GM23338 (cell line): ENCODE measurements around the gene PUM1. TPM values are rescaled to one million over a fixed set of nuclear protein-coding genes. Genes with fewer than 3 reads are reported as not detected.

Experiments
- ATAC-seq: fragments of 200-7000 bp; cut with Tn5 transposase; 3 replicates; pipeline ENCODE4 v1.9.1; 2020
- DNase-seq: peaks from one replicate; pipeline ENCODE4 v3.0.0-alpha.2; 2015; ENCODE audit warnings: low spot score
- H2AFZ ChIP-seq: fragments of 200-600 bp; sonication (generic); 2 replicates; pipeline ENCODE4 v1.8.0; 2016; ENCODE audit warnings: antibody characterized with exemption, mild to moderate bottlenecking, moderate library complexity
- H3F3A ChIP-seq: fragments of 200-600 bp; sonication (generic); replicated peaks from 2 replicates; pipeline ENCODE4 v1.8.0; 2017; ENCODE audit warnings: antibody characterized with exemption, mixed run types, low read depth
- H3K27ac ChIP-seq: fragments of 200-600 bp; sonication (generic); 2 replicates; pipeline ENCODE4 v1.6.1; 2016; ENCODE audit warnings: low read depth
- H3K27me3 ChIP-seq: fragments of 200-600 bp; sonication (generic); 2 replicates; pipeline ENCODE4 v1.8.0; 2016; ENCODE audit warnings: mild to moderate bottlenecking, mixed run types, moderate library complexity; ENCODE audit not compliant: insufficient read depth
- H3K36me3 ChIP-seq: fragments of 200-600 bp; sonication (generic); 2 replicates; pipeline ENCODE4 v1.8.0; 2016; ENCODE audit warnings: mild to moderate bottlenecking; ENCODE audit not compliant: insufficient read depth
- H3K4me1 ChIP-seq: fragments of 200-600 bp; sonication (generic); 2 replicates; pipeline ENCODE4 v1.8.0; 2016; ENCODE audit warnings: mild to moderate bottlenecking, moderate library complexity; ENCODE audit not compliant: insufficient read depth
- H3K4me2 ChIP-seq: fragments of 200-600 bp; sonication (generic); 2 replicates; pipeline ENCODE4 v1.7.1; 2017; ENCODE audit warnings: mixed run types
- H3K4me3 ChIP-seq: fragments of 200-600 bp; sonication (generic); 2 replicates; pipeline ENCODE4 v1.6.1; 2016; ENCODE audit warnings: mixed run types
- H3K79me2 ChIP-seq: fragments of 200-600 bp; sonication (generic); replicated peaks from 2 replicates; pipeline ENCODE4 v1.8.0; 2017; ENCODE audit warnings: mild to moderate bottlenecking; ENCODE audit not compliant: insufficient read depth
- H3K9me2 ChIP-seq: fragments of 200-600 bp; sonication (generic); 2 replicates; pipeline ENCODE4 v1.8.0; 2017; ENCODE audit not compliant: insufficient read depth
- H4K20me1 ChIP-seq: fragments of 200-600 bp; sonication (generic); replicated peaks from 2 replicates; pipeline ENCODE4 v1.8.0; 2017; ENCODE audit warnings: mild to moderate bottlenecking; ENCODE audit not compliant: insufficient read depth
- H3K27ac Mint-ChIP-seq: 2 replicates; pipeline ENCODE4 v1.8.0; 2020; ENCODE audit warnings: inconsistent platforms, mild to moderate bottlenecking, moderate library complexity, mixed read lengths
- H3K27me3 Mint-ChIP-seq: 3 replicates; pipeline ENCODE4 v1.8.0; 2022; ENCODE audit warnings: low read depth, mild to moderate bottlenecking, moderate library complexity, mixed read lengths, inconsistent platforms; ENCODE audit not compliant: insufficient read depth, poor library complexity
- H3K36me3 Mint-ChIP-seq: 3 replicates; pipeline ENCODE4 v1.8.0; 2021; ENCODE audit warnings: low read depth, mild to moderate bottlenecking, inconsistent platforms, moderate library complexity, mixed read lengths
- H3K4me1 Mint-ChIP-seq: 3 replicates; pipeline ENCODE4 v1.8.0; 2020; ENCODE audit warnings: mild to moderate bottlenecking, inconsistent platforms, mixed read lengths
- H3K4me3 Mint-ChIP-seq: 3 replicates; pipeline ENCODE4 v1.8.0; 2021; ENCODE audit warnings: moderate library complexity, mild to moderate bottlenecking, inconsistent platforms, mixed read lengths
- H3K9me3 Mint-ChIP-seq: 3 replicates; pipeline ENCODE4 v1.8.0; 2020; ENCODE audit warnings: moderate library complexity, mild to moderate bottlenecking, inconsistent platforms, mixed read lengths
- CREB1 ChIP-seq: fragments of 250-450 bp; sonication (Bioruptor Pico); IDR thresholded peaks from 2 replicates; pipeline ENCODE4 v1.5.0; 2020; ENCODE audit warnings: low read depth, mild to moderate bottlenecking, moderate library complexity
- EZH2 ChIP-seq: fragments of 200-600 bp; sonication (generic); IDR thresholded peaks from one replicate; pipeline ENCODE4 v1.8.0; 2017; ENCODE audit warnings: antibody characterized with exemption, mild to moderate bottlenecking, low read depth; ENCODE audit not compliant: unreplicated experiment
- EZH2phosphoT487 ChIP-seq: fragments of 200-600 bp; sonication (generic); IDR thresholded peaks from one replicate; pipeline ENCODE4 v1.8.1; 2018; ENCODE audit warnings: antibody characterized with exemption; ENCODE audit not compliant: unreplicated experiment
- JUNB ChIP-seq: IDR thresholded peaks from one replicate; pipeline ENCODE4 v1.6.1; 2016; ENCODE audit warnings: antibody characterized with exemption; ENCODE audit not compliant: unreplicated experiment
- NANOG ChIP-seq: IDR thresholded peaks from 2 replicates; pipeline ENCODE4 v1.6.1; 2016; ENCODE audit warnings: antibody characterized with exemption, borderline replicate concordance
- POLR2AphosphoS5 ChIP-seq: IDR thresholded peaks from 2 replicates; pipeline ENCODE4 v1.6.1; 2016; ENCODE audit warnings: antibody characterized with exemption, low read depth
- STAT1 ChIP-seq: IDR thresholded peaks from one replicate; pipeline ENCODE4 v1.6.1; 2016; ENCODE audit warnings: antibody characterized with exemption; ENCODE audit not compliant: unreplicated experiment
- ZNF114 ChIP-seq: fragments of 250-450 bp; sonication (Bioruptor Pico); IDR thresholded peaks from 2 replicates; pipeline ENCODE4 v1.5.0; 2020; ENCODE audit warnings: mild to moderate bottlenecking, moderate library complexity
- ZNF331 ChIP-seq: fragments of 250-450 bp; sonication (Bioruptor Pico); IDR thresholded peaks from 2 replicates; pipeline ENCODE4 v1.5.0; 2020; ENCODE audit warnings: low read depth, mild to moderate bottlenecking, moderate library complexity
- polyA plus RNA-seq: library from polyadenylated mRNA; unstranded; fragments of >200 nt; fragmentation: Nextera tagmentation; extraction: Ambion mirVana; gene quantifications from 2 replicates; pipeline ENCODE4 v1.2.1, GENCODE V29; 2016
- total RNA-seq: library from RNA; depleted of rRNA; stranded (reverse); fragments of >200 nt; shearing (Covaris generic); gene quantifications from 2 replicates; pipeline ENCODE4 v1.2.3, GENCODE V29; 2014
- TF ChIP-seq, protein P1 (sequence below): fragments of 250-450 bp; sonication (Bioruptor Pico); IDR thresholded peaks from 2 replicates; pipeline ENCODE4 v1.5.0; 2020; ENCODE audit warnings: mild to moderate bottlenecking, moderate library complexity
- TF ChIP-seq, protein P2 (sequence below), 2 experiments: fragments of 200-600 bp in 1 of 2; sonication (generic) in 1 of 2; conservative IDR thresholded peaks; 2 replicates each; pipeline versions ENCODE4 v1.5.1 to v1.6.1; 2016 to 2017; ENCODE audit warnings: antibody characterized with exemption in 2 of 2, low read depth in 2 of 2, mild to moderate bottlenecking in 2 of 2, moderate library complexity in 1 of 2
- TF ChIP-seq, protein P3 (sequence below): IDR thresholded peaks from one replicate; pipeline ENCODE4 v1.6.1; 2018; ENCODE audit warnings: antibody characterized with exemption; ENCODE audit not compliant: unreplicated experiment
- TF ChIP-seq, protein P4 (sequence below): IDR thresholded peaks from 2 replicates; pipeline ENCODE4 v1.6.1; 2016; ENCODE audit warnings: antibody characterized with exemption

The PUM1 gene
- total and polyA plus RNA-seq, 2 experiments from 2014 or later: 44.4 to 117 TPM

DNA sequence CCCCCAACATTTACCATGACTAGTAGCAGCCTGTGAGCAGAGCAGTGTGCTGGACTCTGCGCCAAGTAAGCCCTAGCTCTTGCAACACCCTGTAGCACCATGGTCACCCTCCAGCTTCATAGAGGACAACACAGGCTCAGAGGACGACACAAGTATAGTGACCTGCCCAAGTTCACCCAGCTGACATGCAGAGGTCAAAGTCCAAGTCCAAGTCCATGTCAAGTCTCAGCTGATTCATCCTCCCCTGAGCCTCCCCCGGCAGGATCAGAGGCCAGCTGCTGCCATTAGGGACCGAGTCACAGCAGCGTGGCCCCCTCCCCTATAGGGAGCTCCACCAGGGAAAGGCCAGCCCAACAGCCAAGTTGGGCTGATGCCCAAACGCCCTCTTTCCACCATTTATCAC, 172.8 kb downstream of the PUM1 start:
- DNase-seq (no peak), ATAC-seq (no peak)
- peaks cover 31% of the 10 kb centered on the region for H3K4me1 Mint-ChIP-seq
- peaks cover 6% of the 10 kb centered on the region for H3K27me3 Mint-ChIP-seq
- no peak overlapping the region for H3K27ac Mint-ChIP-seq
- H3K4me2 ChIP-seq: no peak overlapping the region
- peaks cover 11% of the 10 kb centered on the region for H3K4me1 ChIP-seq
- peaks cover 2% of the 10 kb centered on the region; the same call in 1 of the 2 replicates for H4K20me1 ChIP-seq
- no peaks in the 10 kb centered on the region for H3K36me3 Mint-ChIP-seq
- H3K27ac ChIP-seq: no peak overlapping the region
- TF ChIP-seq JUNB (no peak), EZH2 (no peak), STAT1 (no peak), ZNF114 (CRISPR knock-in tag) (no peak), ZNF331 (CRISPR knock-in tag) (no peak), POLR2AphosphoS5 (no peak), CREB1 (no peak), EZH2phosphoT487 (no peak), NANOG (no peak)
- TF ChIP-seq, protein P1, sequence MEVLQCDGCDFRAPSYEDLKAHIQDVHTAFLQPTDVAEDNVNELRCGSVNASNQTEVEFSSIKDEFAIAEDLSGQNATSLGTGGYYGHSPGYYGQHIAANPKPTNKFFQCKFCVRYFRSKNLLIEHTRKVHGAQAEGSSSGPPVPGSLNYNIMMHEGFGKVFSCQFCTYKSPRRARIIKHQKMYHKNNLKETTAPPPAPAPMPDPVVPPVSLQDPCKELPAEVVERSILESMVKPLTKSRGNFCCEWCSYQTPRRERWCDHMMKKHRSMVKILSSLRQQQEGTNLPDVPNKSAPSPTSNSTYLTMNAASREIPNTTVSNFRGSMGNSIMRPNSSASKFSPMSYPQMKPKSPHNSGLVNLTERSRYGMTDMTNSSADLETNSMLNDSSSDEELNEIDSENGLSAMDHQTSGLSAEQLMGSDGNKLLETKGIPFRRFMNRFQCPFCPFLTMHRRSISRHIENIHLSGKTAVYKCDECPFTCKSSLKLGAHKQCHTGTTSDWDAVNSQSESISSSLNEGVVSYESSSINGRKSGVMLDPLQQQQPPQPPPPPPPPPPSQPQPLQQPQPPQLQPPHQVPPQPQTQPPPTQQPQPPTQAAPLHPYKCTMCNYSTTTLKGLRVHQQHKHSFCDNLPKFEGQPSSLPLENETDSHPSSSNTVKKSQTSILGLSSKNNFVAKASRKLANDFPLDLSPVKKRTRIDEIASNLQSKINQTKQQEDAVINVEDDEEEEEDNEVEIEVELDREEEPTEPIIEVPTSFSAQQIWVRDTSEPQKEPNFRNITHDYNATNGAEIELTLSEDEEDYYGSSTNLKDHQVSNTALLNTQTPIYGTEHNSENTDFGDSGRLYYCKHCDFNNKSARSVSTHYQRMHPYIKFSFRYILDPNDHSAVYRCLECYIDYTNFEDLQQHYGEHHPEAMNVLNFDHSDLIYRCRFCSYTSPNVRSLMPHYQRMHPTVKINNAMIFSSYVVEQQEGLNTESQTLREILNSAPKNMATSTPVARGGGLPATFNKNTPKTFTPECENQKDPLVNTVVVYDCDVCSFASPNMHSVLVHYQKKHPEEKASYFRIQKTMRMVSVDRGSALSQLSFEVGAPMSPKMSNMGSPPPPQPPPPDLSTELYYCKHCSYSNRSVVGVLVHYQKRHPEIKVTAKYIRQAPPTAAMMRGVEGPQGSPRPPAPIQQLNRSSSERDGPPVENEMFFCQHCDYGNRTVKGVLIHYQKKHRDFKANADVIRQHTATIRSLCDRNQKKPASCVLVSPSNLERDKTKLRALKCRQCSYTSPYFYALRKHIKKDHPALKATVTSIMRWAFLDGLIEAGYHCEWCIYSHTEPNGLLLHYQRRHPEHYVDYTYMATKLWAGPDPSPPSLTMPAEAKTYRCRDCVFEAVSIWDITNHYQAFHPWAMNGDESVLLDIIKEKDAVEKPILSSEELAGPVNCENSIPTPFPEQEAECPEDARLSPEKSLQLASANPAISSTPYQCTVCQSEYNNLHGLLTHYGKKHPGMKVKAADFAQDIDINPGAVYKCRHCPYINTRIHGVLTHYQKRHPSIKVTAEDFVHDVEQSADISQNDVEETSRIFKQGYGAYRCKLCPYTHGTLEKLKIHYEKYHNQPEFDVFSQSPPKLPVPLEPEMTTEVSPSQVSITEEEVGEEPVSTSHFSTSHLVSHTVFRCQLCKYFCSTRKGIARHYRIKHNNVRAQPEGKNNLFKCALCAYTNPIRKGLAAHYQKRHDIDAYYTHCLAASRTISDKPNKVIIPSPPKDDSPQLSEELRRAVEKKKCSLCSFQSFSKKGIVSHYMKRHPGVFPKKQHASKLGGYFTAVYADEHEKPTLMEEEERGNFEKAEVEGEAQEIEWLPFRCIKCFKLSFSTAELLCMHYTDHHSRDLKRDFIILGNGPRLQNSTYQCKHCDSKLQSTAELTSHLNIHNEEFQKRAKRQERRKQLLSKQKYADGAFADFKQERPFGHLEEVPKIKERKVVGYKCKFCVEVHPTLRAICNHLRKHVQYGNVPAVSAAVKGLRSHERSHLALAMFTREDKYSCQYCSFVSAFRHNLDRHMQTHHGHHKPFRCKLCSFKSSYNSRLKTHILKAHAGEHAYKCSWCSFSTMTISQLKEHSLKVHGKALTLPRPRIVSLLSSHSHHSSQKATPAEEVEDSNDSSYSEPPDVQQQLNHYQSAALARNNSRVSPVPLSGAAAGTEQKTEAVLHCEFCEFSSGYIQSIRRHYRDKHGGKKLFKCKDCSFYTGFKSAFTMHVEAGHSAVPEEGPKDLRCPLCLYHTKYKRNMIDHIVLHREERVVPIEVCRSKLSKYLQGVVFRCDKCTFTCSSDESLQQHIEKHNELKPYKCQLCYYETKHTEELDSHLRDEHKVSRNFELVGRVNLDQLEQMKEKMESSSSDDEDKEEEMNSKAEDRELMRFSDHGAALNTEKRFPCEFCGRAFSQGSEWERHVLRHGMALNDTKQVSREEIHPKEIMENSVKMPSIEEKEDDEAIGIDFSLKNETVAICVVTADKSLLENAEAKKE (CRISPR knock-in tag): no peak
- TF ChIP-seq, protein P2, sequence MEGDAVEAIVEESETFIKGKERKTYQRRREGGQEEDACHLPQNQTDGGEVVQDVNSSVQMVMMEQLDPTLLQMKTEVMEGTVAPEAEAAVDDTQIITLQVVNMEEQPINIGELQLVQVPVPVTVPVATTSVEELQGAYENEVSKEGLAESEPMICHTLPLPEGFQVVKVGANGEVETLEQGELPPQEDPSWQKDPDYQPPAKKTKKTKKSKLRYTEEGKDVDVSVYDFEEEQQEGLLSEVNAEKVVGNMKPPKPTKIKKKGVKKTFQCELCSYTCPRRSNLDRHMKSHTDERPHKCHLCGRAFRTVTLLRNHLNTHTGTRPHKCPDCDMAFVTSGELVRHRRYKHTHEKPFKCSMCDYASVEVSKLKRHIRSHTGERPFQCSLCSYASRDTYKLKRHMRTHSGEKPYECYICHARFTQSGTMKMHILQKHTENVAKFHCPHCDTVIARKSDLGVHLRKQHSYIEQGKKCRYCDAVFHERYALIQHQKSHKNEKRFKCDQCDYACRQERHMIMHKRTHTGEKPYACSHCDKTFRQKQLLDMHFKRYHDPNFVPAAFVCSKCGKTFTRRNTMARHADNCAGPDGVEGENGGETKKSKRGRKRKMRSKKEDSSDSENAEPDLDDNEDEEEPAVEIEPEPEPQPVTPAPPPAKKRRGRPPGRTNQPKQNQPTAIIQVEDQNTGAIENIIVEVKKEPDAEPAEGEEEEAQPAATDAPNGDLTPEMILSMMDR (conservative IDR thresholded peaks at IDR 0.05; ENCODE audit: low read depth in 2 of 2): no peak
- TF ChIP-seq, protein P3, sequence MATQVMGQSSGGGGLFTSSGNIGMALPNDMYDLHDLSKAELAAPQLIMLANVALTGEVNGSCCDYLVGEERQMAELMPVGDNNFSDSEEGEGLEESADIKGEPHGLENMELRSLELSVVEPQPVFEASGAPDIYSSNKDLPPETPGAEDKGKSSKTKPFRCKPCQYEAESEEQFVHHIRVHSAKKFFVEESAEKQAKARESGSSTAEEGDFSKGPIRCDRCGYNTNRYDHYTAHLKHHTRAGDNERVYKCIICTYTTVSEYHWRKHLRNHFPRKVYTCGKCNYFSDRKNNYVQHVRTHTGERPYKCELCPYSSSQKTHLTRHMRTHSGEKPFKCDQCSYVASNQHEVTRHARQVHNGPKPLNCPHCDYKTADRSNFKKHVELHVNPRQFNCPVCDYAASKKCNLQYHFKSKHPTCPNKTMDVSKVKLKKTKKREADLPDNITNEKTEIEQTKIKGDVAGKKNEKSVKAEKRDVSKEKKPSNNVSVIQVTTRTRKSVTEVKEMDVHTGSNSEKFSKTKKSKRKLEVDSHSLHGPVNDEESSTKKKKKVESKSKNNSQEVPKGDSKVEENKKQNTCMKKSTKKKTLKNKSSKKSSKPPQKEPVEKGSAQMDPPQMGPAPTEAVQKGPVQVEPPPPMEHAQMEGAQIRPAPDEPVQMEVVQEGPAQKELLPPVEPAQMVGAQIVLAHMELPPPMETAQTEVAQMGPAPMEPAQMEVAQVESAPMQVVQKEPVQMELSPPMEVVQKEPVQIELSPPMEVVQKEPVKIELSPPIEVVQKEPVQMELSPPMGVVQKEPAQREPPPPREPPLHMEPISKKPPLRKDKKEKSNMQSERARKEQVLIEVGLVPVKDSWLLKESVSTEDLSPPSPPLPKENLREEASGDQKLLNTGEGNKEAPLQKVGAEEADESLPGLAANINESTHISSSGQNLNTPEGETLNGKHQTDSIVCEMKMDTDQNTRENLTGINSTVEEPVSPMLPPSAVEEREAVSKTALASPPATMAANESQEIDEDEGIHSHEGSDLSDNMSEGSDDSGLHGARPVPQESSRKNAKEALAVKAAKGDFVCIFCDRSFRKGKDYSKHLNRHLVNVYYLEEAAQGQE: no peak
- TF ChIP-seq, protein P4, sequence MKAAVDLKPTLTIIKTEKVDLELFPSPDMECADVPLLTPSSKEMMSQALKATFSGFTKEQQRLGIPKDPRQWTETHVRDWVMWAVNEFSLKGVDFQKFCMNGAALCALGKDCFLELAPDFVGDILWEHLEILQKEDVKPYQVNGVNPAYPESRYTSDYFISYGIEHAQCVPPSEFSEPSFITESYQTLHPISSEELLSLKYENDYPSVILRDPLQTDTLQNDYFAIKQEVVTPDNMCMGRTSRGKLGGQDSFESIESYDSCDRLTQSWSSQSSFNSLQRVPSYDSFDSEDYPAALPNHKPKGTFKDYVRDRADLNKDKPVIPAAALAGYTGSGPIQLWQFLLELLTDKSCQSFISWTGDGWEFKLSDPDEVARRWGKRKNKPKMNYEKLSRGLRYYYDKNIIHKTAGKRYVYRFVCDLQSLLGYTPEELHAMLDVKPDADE: no peak
- no peaks in the 10 kb centered on the region for H3K27me3 ChIP-seq
- no peaks in the 10 kb centered on the region for H3K36me3 ChIP-seq
- no peaks in the 10 kb centered on the region for H3F3A ChIP-seq
- no peaks in the 10 kb centered on the region; the same call in 2 of the 3 replicates for H3K9me3 Mint-ChIP-seq
- H2AFZ ChIP-seq: no peak overlapping the region
- no peaks in the 10 kb centered on the region for H3K79me2 ChIP-seq
- no peak overlapping the region for H3K4me3 Mint-ChIP-seq
- H3K9me2 ChIP-seq: no peaks in the 10 kb centered on the region
- no peak overlapping the region for H3K4me3 ChIP-seq
